Neural progenitor cell (in vitro differentiated cells): Measurements from ENCODE around the gene MAGI1.

Experiments used
- EZH2 ChIP-seq: fragments of 200-600 bp; sonication (generic); IDR thresholded peaks from 2 replicates; pipeline ENCODE4 v1.6.1; 2017; ENCODE audit warnings: antibody characterized with exemption, mild to moderate bottlenecking, moderate library complexity
- TF ChIP-seq, protein P1 (sequence below): fragments of 200-600 bp; sonication (generic); IDR thresholded peaks from 2 replicates; pipeline ENCODE4 v1.5.1; 2017; ENCODE audit warnings: antibody characterized with exemption, mild to moderate bottlenecking

DNA sequence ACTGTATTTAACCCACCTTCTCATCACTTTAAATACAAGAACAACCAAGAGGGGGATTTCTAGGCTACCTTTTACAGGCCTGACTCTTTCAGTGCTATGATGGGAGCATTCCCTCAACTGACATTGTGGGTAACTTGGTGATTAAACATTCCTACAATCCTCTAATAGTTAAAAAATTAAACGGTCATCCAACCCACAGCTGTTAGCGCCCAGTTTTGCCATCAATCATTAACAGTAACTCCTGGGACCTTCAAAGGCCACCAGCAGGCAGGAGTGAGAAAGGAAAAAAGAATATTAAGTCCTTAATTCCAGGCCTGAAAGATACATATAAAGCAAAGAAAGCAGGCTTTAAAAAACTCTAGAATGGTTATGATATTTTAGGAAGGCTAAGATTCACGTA is 512.1 kb downstream of the MAGI1 start:
- TF ChIP-seq, protein P1, sequence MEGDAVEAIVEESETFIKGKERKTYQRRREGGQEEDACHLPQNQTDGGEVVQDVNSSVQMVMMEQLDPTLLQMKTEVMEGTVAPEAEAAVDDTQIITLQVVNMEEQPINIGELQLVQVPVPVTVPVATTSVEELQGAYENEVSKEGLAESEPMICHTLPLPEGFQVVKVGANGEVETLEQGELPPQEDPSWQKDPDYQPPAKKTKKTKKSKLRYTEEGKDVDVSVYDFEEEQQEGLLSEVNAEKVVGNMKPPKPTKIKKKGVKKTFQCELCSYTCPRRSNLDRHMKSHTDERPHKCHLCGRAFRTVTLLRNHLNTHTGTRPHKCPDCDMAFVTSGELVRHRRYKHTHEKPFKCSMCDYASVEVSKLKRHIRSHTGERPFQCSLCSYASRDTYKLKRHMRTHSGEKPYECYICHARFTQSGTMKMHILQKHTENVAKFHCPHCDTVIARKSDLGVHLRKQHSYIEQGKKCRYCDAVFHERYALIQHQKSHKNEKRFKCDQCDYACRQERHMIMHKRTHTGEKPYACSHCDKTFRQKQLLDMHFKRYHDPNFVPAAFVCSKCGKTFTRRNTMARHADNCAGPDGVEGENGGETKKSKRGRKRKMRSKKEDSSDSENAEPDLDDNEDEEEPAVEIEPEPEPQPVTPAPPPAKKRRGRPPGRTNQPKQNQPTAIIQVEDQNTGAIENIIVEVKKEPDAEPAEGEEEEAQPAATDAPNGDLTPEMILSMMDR: no peak
- no peak for TF ChIP-seq EZH2
